Measurements from ENCODE around the gene PFKFB4. TPM values are rescaled to one million over a fixed set of nuclear protein-coding genes. Genes with fewer than 3 reads are reported as not detected.
"Not testable (repeated sequence)": the region's sequence is repeated elsewhere in the genome, so short reads cannot be mapped to it uniquely, and the experiment has no call there.

PFKFB4 gene
- polyA plus RNA-seq, 1 donor = 17.3 TPM

DNA sequence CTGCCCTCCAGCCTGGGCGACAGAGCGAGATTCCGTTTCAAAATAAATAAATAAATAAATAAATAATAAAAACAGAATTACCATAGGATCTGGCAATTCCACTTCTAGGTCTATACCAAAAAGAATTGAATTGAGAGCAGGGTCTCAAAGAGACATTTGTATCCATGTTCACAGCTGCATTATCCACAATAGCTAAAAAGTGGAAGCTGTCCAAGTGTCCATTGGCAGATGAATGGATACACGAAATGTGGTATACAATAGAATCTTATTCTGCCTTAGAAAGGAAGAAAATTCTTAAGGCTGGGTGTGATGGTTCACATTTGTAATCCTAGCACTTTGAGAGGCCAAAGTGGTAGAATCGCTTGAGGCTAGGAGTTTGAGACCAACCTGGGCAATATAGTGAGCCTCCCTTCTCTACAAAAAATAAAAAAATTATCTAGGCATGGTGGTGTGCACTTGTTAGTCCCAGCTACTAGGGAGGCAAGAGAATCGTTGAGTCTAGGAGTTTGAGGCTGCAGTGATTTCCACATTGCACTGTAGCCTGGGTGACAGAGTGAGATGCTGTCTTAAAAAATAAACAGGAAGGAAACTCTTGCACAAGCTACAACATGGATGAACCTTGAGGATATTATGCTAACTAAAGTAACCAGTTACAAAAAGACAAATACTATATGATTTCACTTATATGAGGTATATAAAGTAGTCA, 24.2 kb downstream of the PFKFB4 start:
- Histone ChIP-seq H3K36me3 (ENCODE audit: control insufficient read depth, insufficient read depth, low read length) (peaks cover 27% of the 10 kb centered on the region), H3K27ac (ENCODE audit: low read length) (no peak overlapping the region), H3K4me3 (ENCODE audit: low read length) (no peak overlapping the region), H3K27me3 (ENCODE audit: control insufficient read depth, insufficient read depth, low read length) (no peaks in the 10 kb centered on the region), H3K4me1 (ENCODE audit: control insufficient read depth, insufficient read depth, low read length) (no peaks in the 10 kb centered on the region), H3K9me3 (ENCODE audit: control insufficient read depth, low read depth, low read length) (no peaks in the 10 kb centered on the region)
- 80% methylated on average over 1 of the region's 6 CpGs for WGBS (ENCODE audit: insufficient coverage, low lambda C conversion rate)
- no peak for DNase-seq

DNA sequence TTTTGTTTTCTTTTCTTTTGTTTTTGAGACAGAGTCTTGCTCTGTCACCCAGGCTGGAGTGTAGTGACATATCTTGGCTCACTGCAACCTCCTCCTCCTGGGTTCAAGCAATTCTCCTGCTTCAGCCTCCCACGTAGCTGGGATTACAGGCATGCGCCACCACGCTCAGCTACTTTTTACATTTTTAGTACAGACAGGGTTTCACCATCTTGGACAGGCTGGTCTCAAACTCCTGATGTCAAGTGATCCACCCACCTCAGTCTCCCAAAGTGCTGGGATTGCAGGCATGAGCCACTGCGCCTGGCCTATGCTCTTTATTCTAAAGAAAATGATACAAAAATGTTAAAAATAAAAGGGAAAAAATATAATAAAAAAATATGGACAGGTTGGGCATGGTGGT, 25.9 kb downstream of the PFKFB4 start:
- H3K36me3 ChIP-seq (ENCODE audit: control insufficient read depth, insufficient read depth, low read length) = peaks cover 11% of the 10 kb centered on the region
- DNase-seq; H3K27ac ChIP-seq (ENCODE audit: low read length); H3K9me3 ChIP-seq (ENCODE audit: control insufficient read depth, low read depth, low read length); H3K27me3 ChIP-seq (ENCODE audit: control insufficient read depth, insufficient read depth, low read length); H3K4me1 ChIP-seq (ENCODE audit: control insufficient read depth, insufficient read depth, low read length); H3K4me3 ChIP-seq (ENCODE audit: low read length): not testable (repeated sequence)
- WGBS (ENCODE audit: insufficient coverage, low lambda C conversion rate) = no CpG with 5 or more reads among the region's 4 CpGs

DNA sequence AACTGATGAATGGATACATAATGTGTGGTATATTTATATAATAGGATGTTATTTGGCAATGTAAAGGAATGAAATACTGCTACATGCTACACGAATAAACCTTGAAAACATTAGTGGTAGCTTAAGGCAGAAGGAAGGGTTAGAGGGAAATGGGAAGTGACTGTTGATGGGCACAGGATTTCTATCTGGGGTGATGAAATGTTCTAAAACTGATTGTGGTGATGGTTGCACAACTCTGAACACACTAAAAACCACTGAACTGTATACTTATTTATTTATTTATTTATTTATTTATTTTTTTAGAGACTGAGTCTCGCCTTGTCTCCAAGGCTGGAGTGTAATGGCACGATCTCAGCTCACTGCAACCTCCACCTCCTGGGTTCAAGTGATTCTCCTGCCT, 27.8 kb downstream of the PFKFB4 start:
- 100% methylated on average over 1 of the region's 3 CpGs for WGBS (ENCODE audit: insufficient coverage, low lambda C conversion rate)
- no peak for DNase-seq
- Histone ChIP-seq H3K4me3 (ENCODE audit: low read length) (no peak overlapping the region), H3K27me3 (ENCODE audit: control insufficient read depth, insufficient read depth, low read length) (no peaks in the 10 kb centered on the region), H3K36me3 (ENCODE audit: control insufficient read depth, insufficient read depth, low read length) (peaks cover 2% of the 10 kb centered on the region), H3K27ac (ENCODE audit: low read length) (no peak overlapping the region), H3K4me1 (ENCODE audit: control insufficient read depth, insufficient read depth, low read length) (no peaks in the 10 kb centered on the region), H3K9me3 (ENCODE audit: control insufficient read depth, low read depth, low read length) (no peaks in the 10 kb centered on the region)

DNA sequence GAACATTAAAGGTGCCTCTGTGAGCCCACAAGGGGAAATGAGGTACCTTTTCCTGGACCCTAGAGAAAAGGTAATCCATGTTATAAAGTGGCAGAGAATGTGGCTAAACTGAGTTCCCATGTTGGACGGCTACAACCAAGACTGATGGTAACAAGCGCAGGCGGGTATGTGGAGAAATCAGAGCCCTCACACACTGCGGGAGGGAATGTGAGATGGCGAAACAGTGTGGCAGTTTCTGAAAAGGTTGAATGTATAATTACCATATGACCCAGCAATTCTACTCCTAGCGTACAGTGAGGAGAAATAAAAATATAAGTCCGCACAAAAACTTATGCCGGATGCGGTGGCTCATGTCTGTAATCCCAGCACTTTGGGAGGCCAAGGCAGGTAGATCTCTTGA, 28.6 kb downstream of the PFKFB4 start:
- Histone ChIP-seq H3K4me1 (ENCODE audit: control insufficient read depth, insufficient read depth, low read length) (no peaks in the 10 kb centered on the region), H3K9me3 (ENCODE audit: control insufficient read depth, low read depth, low read length) (no peaks in the 10 kb centered on the region), H3K27me3 (ENCODE audit: control insufficient read depth, insufficient read depth, low read length) (no peaks in the 10 kb centered on the region), H3K36me3 (ENCODE audit: control insufficient read depth, insufficient read depth, low read length) (peaks cover 2% of the 10 kb centered on the region), H3K4me3 (ENCODE audit: low read length) (no peak overlapping the region), H3K27ac (ENCODE audit: low read length) (no peak overlapping the region)
- 100% methylated on average over 1 of the region's 9 CpGs for WGBS (ENCODE audit: insufficient coverage, low lambda C conversion rate)
- no peak for DNase-seq

DNA sequence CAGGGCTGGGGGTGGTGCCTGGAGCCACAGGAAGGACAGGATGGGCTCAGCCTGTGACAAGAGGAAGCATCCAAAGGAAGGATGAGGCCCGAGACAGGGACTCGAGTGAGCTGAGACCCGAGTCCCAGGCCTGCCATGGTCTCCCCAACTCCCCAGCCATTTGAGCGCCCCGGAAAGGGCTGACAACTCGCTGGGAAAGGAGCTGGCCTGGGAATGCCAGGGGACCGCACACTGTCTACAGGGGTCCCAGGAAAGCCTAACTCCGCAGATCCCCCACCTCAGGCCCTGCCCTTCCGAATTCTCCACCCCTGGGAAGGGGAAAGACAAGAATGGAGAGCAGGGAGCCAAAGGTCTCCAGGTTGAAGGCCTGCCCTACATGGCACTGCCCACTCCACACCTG, 31.6 kb downstream of the PFKFB4 start:
- peaks cover 5% of the 10 kb centered on the region for H3K36me3 ChIP-seq (ENCODE audit: control insufficient read depth, insufficient read depth, low read length)
- H3K4me3 ChIP-seq (ENCODE audit: low read length) = no peak overlapping the region
- no peak for DNase-seq
- H3K27ac ChIP-seq (ENCODE audit: low read length) = no peak overlapping the region
- H3K9me3 ChIP-seq (ENCODE audit: control insufficient read depth, low read depth, low read length) = no peaks in the 10 kb centered on the region
- no CpG with 5 or more reads among the region's 9 CpGs for WGBS (ENCODE audit: insufficient coverage, low lambda C conversion rate)
- no peaks in the 10 kb centered on the region for H3K27me3 ChIP-seq (ENCODE audit: control insufficient read depth, insufficient read depth, low read length)
- H3K4me1 ChIP-seq (ENCODE audit: control insufficient read depth, insufficient read depth, low read length) = no peaks in the 10 kb centered on the region

DNA sequence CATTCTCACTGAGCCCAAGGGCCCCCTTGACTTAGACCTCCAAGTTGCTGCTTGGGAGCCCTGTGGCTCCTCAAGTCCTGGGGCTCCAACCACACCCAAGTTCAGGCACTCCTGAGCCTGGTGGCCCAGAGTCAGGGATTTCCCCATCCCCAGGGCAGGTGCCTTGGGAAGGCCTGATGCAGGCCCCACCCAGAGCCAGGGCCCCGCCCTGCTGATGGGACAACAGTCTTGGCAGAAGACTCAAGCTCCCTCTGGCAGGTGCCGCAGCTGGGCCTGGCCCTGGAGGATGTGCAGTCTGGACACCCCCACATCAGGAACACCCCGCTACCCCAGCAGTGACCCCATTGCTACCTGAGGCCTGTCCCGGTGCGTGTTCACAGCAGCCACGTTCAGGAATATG, 35.0 kb downstream of the PFKFB4 start:
- Histone ChIP-seq H3K27ac (ENCODE audit: low read length) (no peak overlapping the region), H3K4me3 (ENCODE audit: low read length) (no peak overlapping the region), H3K27me3 (ENCODE audit: control insufficient read depth, insufficient read depth, low read length) (no peaks in the 10 kb centered on the region), H3K36me3 (ENCODE audit: control insufficient read depth, insufficient read depth, low read length) (peaks cover 9% of the 10 kb centered on the region), H3K4me1 (ENCODE audit: control insufficient read depth, insufficient read depth, low read length) (no peaks in the 10 kb centered on the region), H3K9me3 (ENCODE audit: control insufficient read depth, low read depth, low read length) (no peaks in the 10 kb centered on the region)
- no CpG with 5 or more reads among the region's 6 CpGs for WGBS (ENCODE audit: insufficient coverage, low lambda C conversion rate)
- no peak for DNase-seq

DNA sequence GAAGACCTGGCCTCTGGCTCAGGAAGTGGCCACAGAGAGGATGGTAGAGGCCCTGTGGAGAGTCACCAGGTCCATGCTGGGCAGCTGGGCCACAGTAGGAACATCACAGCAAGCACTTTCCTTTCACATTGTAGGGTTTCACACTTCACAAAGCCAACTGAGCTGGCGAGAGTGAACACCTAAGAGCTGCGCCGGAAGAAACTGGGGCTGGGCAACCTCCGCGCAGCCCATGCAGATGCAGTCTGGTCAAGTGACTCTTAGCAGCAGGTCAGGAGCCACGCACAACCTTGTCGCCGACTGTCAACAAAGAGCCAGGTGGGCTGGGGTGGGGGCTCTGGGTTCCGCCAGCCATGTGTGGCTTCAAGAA, 37.3 kb downstream of the PFKFB4 start:
- no peak overlapping the region for H3K4me3 ChIP-seq (ENCODE audit: low read length)
- DNase-seq = no peak
- peaks cover 9% of the 10 kb centered on the region for H3K36me3 ChIP-seq (ENCODE audit: control insufficient read depth, insufficient read depth, low read length)
- H3K9me3 ChIP-seq (ENCODE audit: control insufficient read depth, low read depth, low read length) = no peaks in the 10 kb centered on the region
- no peaks in the 10 kb centered on the region for H3K27me3 ChIP-seq (ENCODE audit: control insufficient read depth, insufficient read depth, low read length)
- no peaks in the 10 kb centered on the region for H3K4me1 ChIP-seq (ENCODE audit: control insufficient read depth, insufficient read depth, low read length)
- WGBS (ENCODE audit: insufficient coverage, low lambda C conversion rate) = no CpG with 5 or more reads among the region's 9 CpGs
- no peak overlapping the region for H3K27ac ChIP-seq (ENCODE audit: low read length)

DNA sequence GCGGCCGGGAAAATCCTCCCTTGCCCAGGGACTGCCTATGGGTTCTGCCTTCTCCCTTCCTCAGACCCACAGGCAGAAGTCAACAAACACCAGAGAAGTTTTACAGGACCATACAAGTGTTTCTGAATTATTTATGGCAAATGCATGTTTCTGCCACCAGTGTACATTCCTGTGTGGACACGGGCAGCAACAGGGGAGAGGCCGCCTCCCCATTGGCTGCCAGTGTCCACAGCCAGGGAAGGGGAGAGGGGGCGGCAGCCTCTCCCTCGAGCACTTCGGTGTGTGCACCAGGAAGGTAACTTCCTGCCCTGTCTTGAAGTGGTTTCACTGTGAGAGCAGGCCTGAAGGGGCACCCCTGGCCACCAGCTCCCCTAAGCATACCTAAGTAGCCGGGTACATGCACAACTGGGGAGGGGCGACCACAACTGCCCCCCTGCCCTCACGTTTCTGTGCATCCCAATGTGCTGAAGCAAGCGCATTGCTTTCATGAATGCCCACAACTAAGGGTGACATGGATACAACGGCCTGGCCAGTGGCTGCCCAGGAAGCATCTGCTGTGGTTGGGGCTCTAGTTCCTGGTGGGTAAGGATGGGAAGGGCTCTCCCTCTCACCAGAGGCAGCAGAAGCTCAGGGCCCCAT, 37.8 kb downstream of the PFKFB4 start:
- Histone ChIP-seq H3K27ac (ENCODE audit: low read length) (no peak overlapping the region), H3K36me3 (ENCODE audit: control insufficient read depth, insufficient read depth, low read length) (peaks cover 9% of the 10 kb centered on the region), H3K4me3 (ENCODE audit: low read length) (no peak overlapping the region), H3K27me3 (ENCODE audit: control insufficient read depth, insufficient read depth, low read length) (no peaks in the 10 kb centered on the region), H3K4me1 (ENCODE audit: control insufficient read depth, insufficient read depth, low read length) (no peaks in the 10 kb centered on the region), H3K9me3 (ENCODE audit: control insufficient read depth, low read depth, low read length) (no peaks in the 10 kb centered on the region)
- DNase-seq = no peak
- WGBS (ENCODE audit: insufficient coverage, low lambda C conversion rate) = no CpG with 5 or more reads among the region's 12 CpGs

DNA sequence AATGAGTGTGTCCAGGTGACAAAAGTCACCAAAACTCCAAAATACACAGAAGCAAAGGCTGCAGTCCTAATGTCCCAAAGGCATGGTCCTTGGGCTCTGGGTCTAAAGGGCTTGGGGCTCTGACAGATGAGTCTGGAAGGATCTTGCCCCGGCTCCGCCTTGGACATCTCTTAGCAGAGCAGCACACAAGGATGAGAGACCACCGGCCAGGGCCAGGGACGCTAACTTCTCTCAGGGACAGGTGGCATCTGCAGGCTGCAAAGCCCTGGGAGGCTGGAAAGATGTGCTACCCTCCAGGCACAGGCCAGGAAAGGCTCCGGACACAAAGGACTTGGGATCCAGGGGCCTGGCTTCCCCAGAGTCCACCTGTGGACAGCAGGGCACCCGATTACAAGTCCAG, 38.5 kb downstream of the PFKFB4 start:
- Histone ChIP-seq H3K4me1 (ENCODE audit: control insufficient read depth, insufficient read depth, low read length) (no peaks in the 10 kb centered on the region), H3K4me3 (ENCODE audit: low read length) (no peak overlapping the region), H3K27ac (ENCODE audit: low read length) (no peak overlapping the region), H3K36me3 (ENCODE audit: control insufficient read depth, insufficient read depth, low read length) (peaks cover 7% of the 10 kb centered on the region), H3K27me3 (ENCODE audit: control insufficient read depth, insufficient read depth, low read length) (no peaks in the 10 kb centered on the region), H3K9me3 (ENCODE audit: control insufficient read depth, low read depth, low read length) (no peaks in the 10 kb centered on the region)
- DNase-seq = no peak
- no CpG with 5 or more reads among the region's 6 CpGs for WGBS (ENCODE audit: insufficient coverage, low lambda C conversion rate)

DNA sequence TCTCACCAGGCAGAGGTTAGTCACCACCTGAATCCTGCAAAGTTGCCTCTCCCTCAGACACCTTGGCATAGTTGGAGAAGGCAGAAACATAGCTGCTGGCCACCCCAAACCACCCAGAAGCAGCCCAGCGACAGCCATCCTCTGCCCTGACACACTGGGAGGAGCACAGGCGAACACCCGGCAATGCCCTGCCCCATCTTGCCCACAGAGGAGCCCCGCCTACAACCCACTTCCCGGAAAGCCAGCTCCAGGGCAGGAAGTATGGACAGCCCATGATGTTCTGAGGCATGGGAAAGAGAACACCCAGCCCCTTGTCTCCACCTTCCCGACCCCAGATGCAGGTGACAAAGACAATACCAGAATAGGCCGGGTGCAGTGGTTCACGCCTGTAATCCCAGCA, 40.0 kb downstream of the PFKFB4 start:
- H3K9me3 ChIP-seq (ENCODE audit: control insufficient read depth, low read depth, low read length) = no peaks in the 10 kb centered on the region
- no peaks in the 10 kb centered on the region for H3K27me3 ChIP-seq (ENCODE audit: control insufficient read depth, insufficient read depth, low read length)
- no CpG with 5 or more reads among the region's 8 CpGs for WGBS (ENCODE audit: insufficient coverage, low lambda C conversion rate)

More for the DNA sequence above, 40.0 kb downstream of the PFKFB4 start:
- no peak overlapping the region for H3K4me3 ChIP-seq (ENCODE audit: low read length)
- no peak for DNase-seq
- no peak overlapping the region for H3K27ac ChIP-seq (ENCODE audit: low read length)
- no peaks in the 10 kb centered on the region for H3K4me1 ChIP-seq (ENCODE audit: control insufficient read depth, insufficient read depth, low read length)
- peaks cover 5% of the 10 kb centered on the region for H3K36me3 ChIP-seq (ENCODE audit: control insufficient read depth, insufficient read depth, low read length)
